NCI-H2171 treated with DMSO at 0.1 percent for 48 hours (cell line): ENCODE results near the gene OR56A5.
"Not testable (repeated sequence)": the region's sequence is repeated elsewhere in the genome, so short reads cannot be mapped to it uniquely, and the experiment has no call there.

Experiments used
- DNase-seq: peaks from one replicate; lab custom pipeline; 2025; lab: John Stamatoyannopoulos, UW

OR56A5 gene

GRCh38 chr11:5968394-5968793, at the start of gene OR56A5:
Gene OR56A5 (minus strand): TSS chr11:5968494. CDS start chr11:5968494, 0 bp downstream.
- DNase-seq: no peak

GRCh38 chr11:6013042-6013441, 44.7 kb upstream of the OR56A5 start:
- no peak for DNase-seq

DNA sequence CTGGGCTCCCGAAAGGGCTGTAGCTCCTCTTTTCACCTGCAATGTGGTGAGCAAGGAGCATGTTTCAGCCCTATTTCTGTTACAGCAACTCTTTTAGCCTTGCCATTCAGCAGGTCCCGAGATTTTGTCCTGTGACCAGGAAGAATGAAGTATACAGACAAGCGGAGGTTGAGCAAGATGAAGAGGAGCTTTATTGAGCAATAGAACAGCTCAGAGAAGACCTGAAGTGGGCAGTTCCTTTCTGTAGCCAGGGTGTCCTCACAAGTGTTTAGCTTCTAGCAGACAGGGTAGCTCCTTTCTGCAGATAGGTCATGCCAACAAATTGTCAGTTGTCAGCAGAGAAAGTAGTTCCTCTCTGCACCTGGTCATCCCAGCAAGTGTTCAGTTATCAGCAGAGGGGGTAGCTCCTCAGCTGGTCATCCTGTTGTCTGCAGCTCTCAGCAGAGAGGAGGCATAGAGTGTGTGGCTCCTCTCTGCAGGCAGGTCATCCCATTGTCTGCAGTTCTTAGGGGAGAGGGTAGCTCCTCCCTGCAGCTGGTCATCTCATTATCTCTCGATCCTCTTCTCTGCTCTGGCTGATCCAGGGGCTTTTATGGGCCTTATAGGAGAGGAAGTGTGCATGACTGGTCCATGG, 43.9 kb upstream of the OR56A5 start:
- no peak for DNase-seq

DNA sequence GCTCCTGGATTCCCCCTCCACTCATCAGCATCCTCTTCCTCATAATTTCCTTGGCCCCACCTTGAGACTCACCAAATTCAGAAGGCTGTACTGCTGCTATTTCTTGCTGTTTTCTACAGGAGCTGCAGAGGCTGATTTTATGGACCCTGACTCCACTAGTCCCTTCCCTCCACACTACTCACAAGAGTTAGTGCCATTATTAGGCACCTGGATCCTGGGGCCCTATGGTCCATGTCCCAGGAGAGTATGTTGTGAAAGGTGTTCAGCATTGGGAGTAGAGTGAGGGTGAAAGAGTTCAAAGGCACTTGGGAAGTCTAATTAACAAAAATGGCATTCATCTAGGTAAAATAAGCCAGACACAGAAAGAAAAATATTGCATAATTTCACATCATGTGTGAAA, 38.6 kb upstream of the OR56A5 start, which contains the start of gene OR56A4:
OR56A4 (minus strand) TSS at position 101 of the 400 bp plus-strand sequence. CDS start 3,954 bp downstream, outside the sequence.
- DNase-seq: no peak

DNA sequence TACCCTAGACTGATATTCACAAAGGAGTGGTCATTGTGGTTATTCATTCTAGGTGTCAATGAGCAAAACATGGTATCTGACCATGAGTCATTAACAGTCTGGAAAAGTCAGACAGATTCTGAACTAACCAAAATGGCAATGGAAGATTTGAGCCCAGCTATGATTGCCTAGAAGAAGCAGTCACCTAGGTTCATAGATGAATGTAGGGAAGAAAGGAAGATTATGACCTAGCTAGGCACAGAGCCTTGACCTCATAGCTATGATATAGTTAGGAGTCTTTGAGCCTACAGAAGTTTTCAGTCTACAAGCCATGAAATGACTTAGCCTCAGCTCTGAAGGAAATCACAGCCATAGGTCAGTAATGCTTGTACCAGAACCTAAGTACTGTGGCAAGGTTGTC, 38.1 kb upstream of the OR56A5 start:
- no peak for DNase-seq

GRCh38 chr11:6002202-6002699, 34.0 kb upstream of the OR56A5 start:
- DNase-seq: no peak

DNA sequence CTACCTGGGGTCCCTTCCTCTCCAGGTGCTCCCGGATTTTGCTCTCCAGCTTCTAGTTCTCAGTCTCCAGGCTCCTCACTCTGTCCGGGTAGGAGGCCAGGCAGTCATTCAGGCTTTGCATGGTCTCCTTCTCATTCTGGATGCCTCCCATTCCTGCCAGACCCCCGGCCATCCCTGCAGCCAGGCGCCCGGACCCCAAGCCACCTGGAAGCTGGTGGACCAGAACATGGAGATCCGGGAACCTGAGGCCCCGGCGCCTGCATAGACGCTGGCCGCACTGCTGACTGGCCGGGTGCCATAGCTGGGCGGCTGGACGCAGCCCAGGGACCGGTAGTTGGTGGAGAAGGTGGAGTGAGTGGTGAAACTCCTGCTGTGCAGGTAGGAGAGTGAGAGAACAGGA, 26.5 kb upstream of the OR56A5 start:
- no peak for DNase-seq

DNA sequence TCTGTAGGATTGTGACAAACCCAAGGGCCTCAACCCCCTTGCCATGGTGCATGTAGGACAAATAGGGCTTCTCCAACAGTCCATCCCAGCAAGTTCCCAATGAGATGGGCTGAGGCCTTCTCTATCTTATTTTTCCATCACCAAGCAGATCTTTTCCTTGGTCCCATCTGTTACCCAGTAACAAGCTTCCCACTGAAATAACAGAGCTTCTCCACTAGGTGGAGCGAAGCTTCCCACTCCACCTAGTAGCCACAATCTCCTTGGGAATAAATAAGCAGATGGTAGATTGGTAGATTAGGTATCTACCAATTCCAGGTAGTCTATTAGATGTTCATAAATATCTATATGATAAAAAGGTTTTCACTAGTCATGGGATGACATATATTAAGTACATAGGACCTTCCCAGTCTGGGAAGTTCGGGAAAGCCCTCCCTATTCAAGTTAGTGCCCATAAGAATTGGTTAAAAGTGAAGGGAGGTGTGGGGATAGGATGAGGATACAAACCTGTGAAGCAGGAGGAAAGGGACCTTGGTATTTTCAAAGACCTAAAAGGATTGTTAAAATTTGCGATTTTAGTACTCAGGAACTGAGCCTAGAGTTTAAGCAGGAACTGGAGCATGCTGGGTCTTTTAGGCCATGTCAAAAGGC, 24.4 kb upstream of the OR56A5 start:
- peak; percentile 35 for DNase-seq

DNA sequence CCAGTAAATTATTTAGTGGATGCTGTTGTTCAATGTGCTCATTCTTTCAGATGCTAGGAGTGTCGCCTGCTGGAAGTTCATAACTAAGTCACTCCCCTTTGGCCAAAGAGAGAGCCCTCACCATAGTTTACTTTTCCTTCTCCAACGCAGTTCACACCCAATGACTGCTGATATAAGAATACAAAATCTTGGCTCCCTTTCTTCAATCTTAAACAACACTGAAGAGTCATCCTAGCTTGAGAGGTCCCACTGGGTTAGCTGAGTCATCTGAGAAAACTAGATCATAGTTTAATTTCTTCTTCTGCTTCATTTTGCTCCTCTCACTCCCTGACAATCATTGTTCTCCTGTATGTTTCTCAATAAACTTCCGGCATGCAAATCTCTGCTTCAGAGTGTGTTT, 23.9 kb upstream of the OR56A5 start:
- DNase-seq: no peak

GRCh38 chr11:5989203-5989602, 20.9 kb upstream of the OR56A5 start:
- DNase-seq: no peak

GRCh38 chr11:5986885-5987284, 18.6 kb upstream of the OR56A5 start, which contains the start of gene OR52L1:
Gene OR52L1 (minus strand): TSS chr11:5986985. CDS start chr11:5986930, 55 bp downstream.
- DNase-seq: no peak

DNA sequence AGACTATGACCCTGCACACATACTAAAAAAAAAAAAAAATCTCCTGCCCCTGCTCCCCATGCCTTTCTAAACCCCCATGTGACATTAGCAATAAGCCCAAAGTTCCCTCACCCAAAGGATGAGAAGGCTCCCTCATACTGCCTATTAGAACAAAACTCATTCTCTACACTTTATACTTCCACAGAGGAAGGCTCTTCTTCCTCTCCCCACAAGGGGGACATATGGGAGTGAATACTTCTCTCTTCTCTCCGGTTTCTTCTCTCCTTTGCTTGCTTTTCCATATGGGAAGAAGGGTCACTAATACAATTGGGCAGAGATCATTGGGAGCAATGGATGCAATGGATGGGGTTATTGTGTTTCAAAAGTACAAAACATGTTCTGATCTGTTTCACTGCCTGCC, 15.1 kb upstream of the OR56A5 start:
- DNase-seq: no peak

DNA sequence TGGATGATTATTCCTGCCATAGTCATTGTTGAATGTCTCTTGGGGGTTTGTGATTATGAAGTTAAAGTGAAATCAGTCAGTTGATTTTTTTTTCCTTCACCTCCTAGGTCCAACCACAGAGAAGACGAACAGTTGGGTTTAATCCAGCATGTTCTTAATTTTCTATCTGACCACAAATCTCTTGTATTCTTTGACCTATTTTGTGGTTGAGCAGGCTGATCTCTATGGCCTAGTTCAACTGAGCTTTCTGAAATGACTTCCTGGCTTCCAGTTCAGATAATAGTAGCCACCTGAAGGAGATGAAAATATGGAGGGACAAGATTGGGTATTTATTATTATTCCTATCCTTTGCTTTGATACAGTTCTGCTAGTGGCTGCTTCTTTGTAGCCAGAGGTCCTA, 5.2 kb upstream of the OR56A5 start:
- no peak for DNase-seq

- DNase-seq: no peak
These were observed 586 bp downstream of the OR56A5 start for GRCh38 chr11:5967708-5968107.

DNA sequence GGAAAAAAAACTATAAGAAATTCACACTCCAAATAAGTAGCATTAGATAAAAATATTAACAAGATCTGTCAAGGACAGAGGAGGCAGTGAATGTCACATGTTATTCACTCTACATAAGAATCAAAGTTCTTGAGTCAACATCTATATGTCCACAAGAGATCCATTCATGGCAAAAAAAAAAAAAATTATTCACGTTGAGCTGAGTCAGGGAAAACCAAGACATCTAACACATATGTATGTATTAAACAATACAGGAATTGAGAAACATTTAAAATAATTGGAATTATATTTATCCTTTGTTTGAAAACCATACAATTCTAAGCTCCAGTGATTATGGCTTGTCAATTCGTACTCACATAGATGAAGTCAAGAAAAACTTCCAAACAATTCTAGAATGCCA, 1.3 kb downstream of the OR56A5 start:
- no peak for DNase-seq

DNA sequence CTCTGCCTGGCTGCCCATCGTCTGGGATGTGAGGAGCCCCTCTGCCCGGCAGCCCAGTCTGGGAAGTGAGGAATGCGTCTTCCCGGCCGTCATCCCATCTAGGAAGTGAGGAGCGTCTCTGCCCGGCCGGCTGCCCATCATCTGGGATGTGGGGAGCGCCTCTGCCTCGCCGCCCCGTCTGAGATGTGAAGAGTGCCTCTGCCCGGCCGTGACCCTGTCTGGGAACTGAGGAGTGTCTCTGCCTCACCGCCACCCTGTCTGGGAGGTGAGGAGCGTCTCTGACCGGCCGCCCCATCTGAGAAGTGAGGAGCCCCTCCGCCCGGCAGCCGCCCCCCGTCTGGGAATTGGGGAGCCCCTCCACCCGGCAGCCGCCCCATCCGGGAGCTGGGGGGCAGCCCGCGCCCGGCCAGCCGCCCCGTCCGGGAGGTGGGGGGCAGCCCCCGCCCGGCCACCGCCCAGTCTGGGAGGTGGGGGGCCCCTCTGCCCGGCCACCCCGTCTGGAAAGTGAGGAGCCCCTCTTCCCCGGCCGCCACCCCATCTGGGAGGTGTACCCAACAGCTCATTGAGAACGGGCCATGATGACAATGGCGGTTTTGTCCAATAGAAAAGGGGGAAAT, 7.5 kb downstream of the OR56A5 start:
- DNase-seq: not testable (repeated sequence)

- DNase-seq: no peak
These were observed 12.7 kb downstream of the OR56A5 start for GRCh38 chr11:5955586-5955985.

- DNase-seq: no peak
These were observed 26.3 kb downstream of the OR56A5 start, which contains the start of gene OR56A3 for GRCh38 chr11:5941951-5942350. Gene OR56A3 (plus strand): TSS chr11:5942251. CDS start chr11:5947347, 5,096 bp downstream.

DNA sequence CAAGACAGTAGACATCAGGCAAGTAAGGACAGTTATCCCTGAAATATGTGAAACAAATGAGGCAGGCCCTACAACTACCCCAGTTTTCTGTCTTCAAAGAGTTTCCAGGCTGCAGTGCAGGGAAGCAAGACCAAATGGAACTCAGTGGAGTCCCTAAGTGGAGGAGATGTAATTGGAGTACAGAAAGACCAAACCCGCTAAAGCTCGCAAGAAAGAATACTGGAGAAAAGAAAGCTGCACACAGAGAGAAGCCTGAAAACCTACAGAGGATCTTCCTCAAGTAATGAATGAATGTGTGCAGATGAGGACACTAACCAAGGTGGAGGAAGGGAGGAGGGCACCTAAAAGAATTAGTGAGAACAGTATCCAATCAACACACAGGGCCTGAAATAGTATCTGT, 27.5 kb downstream of the OR56A5 start:
- DNase-seq: no peak

- DNase-seq: no peak
These were observed 29.7 kb downstream of the OR56A5 start for GRCh38 chr11:5938603-5938965.

- DNase-seq: no peak
These were observed 30.3 kb downstream of the OR56A5 start for GRCh38 chr11:5937868-5938602.

DNA sequence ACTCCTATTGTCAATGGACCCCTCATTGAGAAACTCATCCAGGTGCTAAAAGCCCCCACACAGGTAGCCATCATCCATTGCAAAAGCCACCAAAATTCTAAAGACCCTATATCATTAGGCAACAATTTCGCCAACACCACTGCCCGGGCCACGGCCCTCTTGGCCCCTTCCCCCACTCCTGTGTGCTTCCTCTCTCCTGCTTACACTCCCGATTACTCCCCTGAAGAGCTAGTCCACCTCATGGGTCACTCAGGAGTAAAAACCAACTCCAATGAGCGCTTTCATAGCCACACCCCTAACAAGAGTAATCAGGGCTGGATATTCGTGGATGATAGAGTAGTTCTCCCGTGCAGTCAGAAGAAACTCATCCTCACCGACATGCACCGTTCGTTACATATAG, 35.2 kb downstream of the OR56A5 start:
- no peak for DNase-seq
